ENCODE measurements around the gene CCND3.

GRCh38 chr6:41931792-41932191, 9.8 kb downstream of the CCND3 start:
- TF ChIP-seq CTCF (IDR thresholded peaks at IDR 0.05) = no peak
- TF ChIP-seq POLR2A (IDR thresholded peaks at IDR 0.05) = no peak
